T1000 (cell line): ENCODE measurements around the gene COL4A6.

Experiments used
- DNase-seq: peaks from one replicate; lab custom pipeline; 2025; ENCODE audit warnings: mixed read lengths; lab: John Stamatoyannopoulos, UW

Gene COL4A6

GRCh38 chrX:108159028-108159670 is 279.1 kb downstream of the COL4A6 start:
- DNase-seq = no peak

- DNase-seq = no peak
Observed at GRCh38 chrX:108157628-108158027, 280.6 kb downstream of the COL4A6 start.

- no peak for DNase-seq
Observed at GRCh38 chrX:108156934-108157466, 281.2 kb downstream of the COL4A6 start.

- no peak for DNase-seq
Observed at GRCh38 chrX:108156082-108156481, 282.1 kb downstream of the COL4A6 start.

- DNase-seq = no peak
Observed at GRCh38 chrX:108148524-108148923, 289.7 kb downstream of the COL4A6 start.

- DNase-seq = no peak
Observed at GRCh38 chrX:108138814-108139702, 299.2 kb downstream of the COL4A6 start.

GRCh38 chrX:108134724-108135123 is 303.5 kb downstream of the COL4A6 start:
- no peak for DNase-seq

GRCh38 chrX:108132876-108133275 is 305.3 kb downstream of the COL4A6 start:
- DNase-seq = no peak

- DNase-seq = no peak
Observed at GRCh38 chrX:108132034-108132433, 306.2 kb downstream of the COL4A6 start.

GRCh38 chrX:108131471-108131870 is 306.8 kb downstream of the COL4A6 start:
- no peak for DNase-seq

- no peak for DNase-seq
Observed at GRCh38 chrX:108130889-108131288, 307.3 kb downstream of the COL4A6 start.

- DNase-seq = no peak
Observed at GRCh38 chrX:108127152-108127551, 311.1 kb downstream of the COL4A6 start.

GRCh38 chrX:108126661-108127060 is 311.6 kb downstream of the COL4A6 start:
- DNase-seq = no peak

GRCh38 chrX:108123591-108124366 is 314.4 kb downstream of the COL4A6 start:
- DNase-seq = no peak

- DNase-seq = no peak
Observed at GRCh38 chrX:108122748-108123147, 315.5 kb downstream of the COL4A6 start.

GRCh38 chrX:108121291-108121690 is 316.9 kb downstream of the COL4A6 start:
- no peak for DNase-seq

- DNase-seq = no peak
Observed at GRCh38 chrX:108117988-108118387, 320.2 kb downstream of the COL4A6 start.

GRCh38 chrX:108114541-108114940 is 323.7 kb downstream of the COL4A6 start:
- no peak for DNase-seq
